Mesenchymal stem cell (in vitro differentiated cells and primary cell): ENCODE results near the gene CAPZB.
A peak's percentile ranks its signal among the peaks of the same experiment; 100 is the strongest.

Experiments used
- DNase-seq: peaks from one replicate; pipeline ENCODE4 v3.0.0-alpha.2; 2013
- H2AFZ ChIP-seq: one replicate; pipeline ENCODE4 v1.6.1; 2013; ENCODE audit warnings: low read depth, mild to moderate bottlenecking, control low read depth, inconsistent platforms, low read length, moderate library complexity
- H2AK5ac ChIP-seq: 2 replicates; pipeline ENCODE4 v1.6.1; 2013; ENCODE audit warnings: low read length, moderate library complexity, mild to moderate bottlenecking, inconsistent platforms; ENCODE audit not compliant: severe bottlenecking
- H2BK120ac ChIP-seq: one replicate; pipeline ENCODE4 v1.6.1; 2013; ENCODE audit warnings: low read depth, mild to moderate bottlenecking, inconsistent platforms, low read length, moderate library complexity
- H2BK12ac ChIP-seq, 2 experiments: one replicate each; pipeline ENCODE4 v1.6.1; 2013; ENCODE audit warnings: inconsistent platforms in 2 of 2, low read length in 2 of 2, mild to moderate bottlenecking in 2 of 2, moderate library complexity in 2 of 2, control low read depth in 1 of 2
- H2BK15ac ChIP-seq: one replicate; pipeline ENCODE4 v1.6.1; 2013; ENCODE audit warnings: mild to moderate bottlenecking, low read depth, inconsistent platforms; ENCODE audit not compliant: poor library complexity, severe bottlenecking
- H2BK5ac ChIP-seq: 2 replicates; pipeline ENCODE4 v1.6.1; 2013; ENCODE audit warnings: low read depth, mild to moderate bottlenecking, low read length, control low read depth, inconsistent platforms; ENCODE audit not compliant: poor library complexity, severe bottlenecking
- H3K14ac ChIP-seq, 2 experiments: one replicate each; pipeline ENCODE4 v1.6.1; 2013; ENCODE audit warnings: inconsistent platforms in 2 of 2, low read length in 2 of 2, control low read depth in 1 of 2, mild to moderate bottlenecking in 1 of 2, moderate library complexity in 1 of 2
- H3K18ac ChIP-seq, 2 experiments: one replicate each; pipeline ENCODE4 v1.6.1; 2013; ENCODE audit warnings: inconsistent platforms in 2 of 2, low read length in 2 of 2, control low read depth in 1 of 2, low read depth in 1 of 2, mild to moderate bottlenecking in 1 of 2
- H3K23ac ChIP-seq, 2 experiments: one replicate each; pipeline ENCODE4 v1.6.1; 2013; ENCODE audit warnings: inconsistent platforms in 2 of 2, low read length in 2 of 2, mild to moderate bottlenecking in 2 of 2, moderate library complexity in 2 of 2, control low read depth in 1 of 2
- H3K27ac ChIP-seq: 2 replicates; pipeline ENCODE4 v1.5.1; 2013; ENCODE audit warnings: mild to moderate bottlenecking, moderate library complexity, low read length, control low read depth, inconsistent platforms; ENCODE audit not compliant: poor library complexity, severe bottlenecking
- H3K27me3 ChIP-seq, 2 experiments: 2 replicates each; pipeline versions ENCODE4 v1.6.1 to v1.7.0; 2013; ENCODE audit warnings: low read length in 2 of 2, mild to moderate bottlenecking in 2 of 2, moderate library complexity in 2 of 2, control low read depth in 1 of 2, inconsistent platforms in 1 of 2; ENCODE audit not compliant: control insufficient read depth in 1 of 2, insufficient read depth in 1 of 2
- H3K36me3 ChIP-seq, 2 experiments: 2 replicates each; pipeline versions ENCODE4 v1.6.1 to v1.7.0; 2013; ENCODE audit warnings: low read length in 2 of 2, control low read depth in 1 of 2, inconsistent platforms in 1 of 2, low read depth in 1 of 2, mild to moderate bottlenecking in 1 of 2; ENCODE audit not compliant: insufficient read depth in 2 of 2, control insufficient read depth in 1 of 2
- H3K4ac ChIP-seq, 2 experiments: one replicate each; pipeline ENCODE4 v1.6.1; 2013; ENCODE audit warnings: inconsistent platforms in 2 of 2, low read length in 2 of 2, mild to moderate bottlenecking in 2 of 2, moderate library complexity in 2 of 2, control low read depth in 1 of 2, low read depth in 1 of 2
- H3K4me1 ChIP-seq: 2 replicates; pipeline ENCODE4 v1.6.1; 2013; ENCODE audit warnings: low read depth, low read length, control low read depth; ENCODE audit not compliant: control insufficient read depth, insufficient read depth
- H3K4me2 ChIP-seq: 2 replicates; pipeline ENCODE4 v1.6.1; 2013; ENCODE audit warnings: low read length, mild to moderate bottlenecking, inconsistent platforms; ENCODE audit not compliant: poor library complexity, severe bottlenecking
- H3K4me3 ChIP-seq, 2 experiments: 2 replicates each; pipeline versions ENCODE4 v1.5.1 to v1.7.0; 2013; ENCODE audit warnings: low read length in 2 of 2, mild to moderate bottlenecking in 2 of 2, control low read depth in 1 of 2, low read depth in 1 of 2; ENCODE audit not compliant: insufficient read depth in 1 of 2
- H3K79me1 ChIP-seq: replicated peaks from 2 replicates; pipeline ENCODE4 v1.6.1; 2013; ENCODE audit warnings: mild to moderate bottlenecking, control low read depth, low read length, inconsistent platforms; ENCODE audit not compliant: poor library complexity, severe bottlenecking
- H3K9ac ChIP-seq: 2 replicates; pipeline ENCODE4 v1.7.0; 2013; ENCODE audit warnings: mild to moderate bottlenecking, low read length, moderate library complexity
- H3K9me3 ChIP-seq: 2 replicates; pipeline ENCODE4 v1.7.0; 2013; ENCODE audit warnings: mild to moderate bottlenecking, low read length; ENCODE audit not compliant: control insufficient read depth
- H4K8ac ChIP-seq: one replicate; pipeline ENCODE4 v1.6.1; 2013; ENCODE audit warnings: inconsistent platforms, mild to moderate bottlenecking, low read length, moderate library complexity
- H4K91ac ChIP-seq: one replicate; pipeline ENCODE4 v1.6.1; 2013; ENCODE audit warnings: mild to moderate bottlenecking, low read length, inconsistent platforms
- WGBS: methylation state at CpG from one replicate; pipeline ENCODE4 v1.1.7; 2013; ENCODE audit warnings: mixed read lengths; 5-methylcytosine and 5-hydroxymethylcytosine counted together

CAPZB gene

GRCh38 chr1:19457607-19458006 lies 27.7 kb downstream of the CAPZB start:
- no peak overlapping the region for H2AFZ ChIP-seq
- H2AK5ac ChIP-seq: no peak overlapping the region
- H4K91ac ChIP-seq: no peak overlapping the region
- H3K4me3 ChIP-seq: no peak overlapping the region
- no peak overlapping the region for H3K18ac ChIP-seq
- WGBS: 68% methylated on average over 6 of the region's 8 CpGs
- peak; percentile 59 for DNase-seq
- H4K8ac ChIP-seq: no peak overlapping the region
- H3K36me3 ChIP-seq: peaks cover 3 to 6% of the 10 kb centered on the region in 2 experiments
- no peaks in the 10 kb centered on the region for H3K9me3 ChIP-seq
- H3K4ac ChIP-seq: no peak overlapping the region
- H3K4me1 ChIP-seq: peaks cover 32% of the 10 kb centered on the region
- H3K27me3 ChIP-seq: no peaks in the 10 kb centered on the region
- no peak overlapping the region for H2BK15ac ChIP-seq
- H2BK120ac ChIP-seq: no peak overlapping the region
- H3K9ac ChIP-seq: no peak overlapping the region
- no peak overlapping the region for H2BK12ac ChIP-seq
- H3K27ac ChIP-seq: no peak overlapping the region
- H3K14ac ChIP-seq: no peak overlapping the region
- no peak overlapping the region for H3K23ac ChIP-seq
- H2BK5ac ChIP-seq: no peak overlapping the region
- H3K4me2 ChIP-seq: no peak overlapping the region
- H3K79me1 ChIP-seq: no peaks in the 10 kb centered on the region

- Histone ChIP-seq H2BK15ac (no peak overlapping the region), H3K4me3 (no peak overlapping the region), H3K18ac (peak overlapping the region in 1 of 2 experiments; percentile 9), H3K23ac (no peak overlapping the region), H3K4me2 (no peak overlapping the region), H2BK120ac (no peak overlapping the region), H4K8ac (no peak overlapping the region), H2BK5ac (no peak overlapping the region), H3K4ac (peak overlapping the region; percentile 13 to 40), H3K9ac (no peak overlapping the region), H2AFZ (no peak overlapping the region), H2BK12ac (no peak overlapping the region), H4K91ac (no peak overlapping the region), H2AK5ac (no peak overlapping the region), H3K27ac (no peak overlapping the region), H3K27me3 (no peaks in the 10 kb centered on the region), H3K9me3 (no peaks in the 10 kb centered on the region), H3K14ac (no peak overlapping the region), H3K4me1 (peaks cover 38% of the 10 kb centered on the region), H3K36me3 (peaks cover 0 to 6% of the 10 kb centered on the region in 2 experiments), H3K79me1 (no peaks in the 10 kb centered on the region)
- WGBS: 81% methylated on average over 9 of the region's 9 CpGs
- no peak for DNase-seq
These were observed 28.3 kb downstream of the CAPZB start for GRCh38 chr1:19456968-19457441.

GRCh38 chr1:19455353-19455752 lies 30.0 kb downstream of the CAPZB start:
- Histone ChIP-seq H3K4me3 (no peak overlapping the region), H2AFZ (no peak overlapping the region), H3K9me3 (no peaks in the 10 kb centered on the region), H3K4me2 (no peak overlapping the region), H3K4me1 (peaks cover 38% of the 10 kb centered on the region), H3K27me3 (no peaks in the 10 kb centered on the region), H2BK5ac (no peak overlapping the region), H3K79me1 (no peaks in the 10 kb centered on the region), H3K9ac (peak overlapping the region; percentile 88), H4K91ac (no peak overlapping the region), H3K4ac (no peak overlapping the region), H3K27ac (no peak overlapping the region), H3K14ac (no peak overlapping the region), H2BK15ac (no peak overlapping the region), H4K8ac (no peak overlapping the region), H2BK12ac (peak overlapping the region in 1 of 2 experiments; percentile 12), H2AK5ac (peak overlapping the region; percentile 11), H3K23ac (no peak overlapping the region), H3K18ac (peak overlapping the region in 1 of 2 experiments; percentile 25), H2BK120ac (no peak overlapping the region), H3K36me3 (no peaks in the 10 kb centered on the region)
- 88% methylated on average over 8 of the region's 8 CpGs for WGBS
- no peak for DNase-seq

- H2BK15ac ChIP-seq: no peak overlapping the region
- H3K23ac ChIP-seq: peak overlapping the region in 1 of 2 experiments; percentile 14
- no peak overlapping the region for H2BK5ac ChIP-seq
- peak overlapping the region; percentile 88 for H3K9ac ChIP-seq
- H2AK5ac ChIP-seq: no peak overlapping the region
- H3K36me3 ChIP-seq: no peaks in the 10 kb centered on the region
- no peak overlapping the region for H2AFZ ChIP-seq
- H3K27ac ChIP-seq: peak overlapping the region; percentile 57
- no peak overlapping the region for H3K14ac ChIP-seq
- 27% methylated on average over 11 of the region's 11 CpGs for WGBS
- peak overlapping the region in 1 of 2 experiments; percentile 29 for H2BK12ac ChIP-seq
- peak; percentile 60 for DNase-seq
- peak overlapping the region in 1 of 2 experiments; percentile 25 for H3K18ac ChIP-seq
- no peak overlapping the region for H4K8ac ChIP-seq
- H3K4me3 ChIP-seq: peak overlapping the region in 1 of 2 experiments; percentile 43
- no peak overlapping the region for H4K91ac ChIP-seq
- no peaks in the 10 kb centered on the region for H3K79me1 ChIP-seq
- H2BK120ac ChIP-seq: no peak overlapping the region
- no peak overlapping the region for H3K4ac ChIP-seq
- peak overlapping the region; percentile 5 for H3K4me2 ChIP-seq
- H3K27me3 ChIP-seq: no peaks in the 10 kb centered on the region
- H3K4me1 ChIP-seq: peaks cover 40% of the 10 kb centered on the region
- H3K9me3 ChIP-seq: no peaks in the 10 kb centered on the region
These were observed 30.8 kb downstream of the CAPZB start for GRCh38 chr1:19454265-19455146.
